CD14-positive monocyte (primary cell): Measurements from ENCODE around the gene EGFR. TPM values are rescaled to one million over a fixed set of nuclear protein-coding genes. Genes with fewer than 3 reads are reported as not detected.

ENCODE experiments used
- DNase-seq, 3 donors: peaks; one replicate each; pipeline ENCODE4 v3.0.0-alpha.2; 2011 to 2022
- H2AFZ ChIP-seq: 2 replicates; pipeline ENCODE4 v1.6.0; 2012; ENCODE audit warnings: mild to moderate bottlenecking, low read depth, low read length, inconsistent platforms; ENCODE audit not compliant: insufficient read depth, poor library complexity, severe bottlenecking
- H3K27ac ChIP-seq, 2 donors: 1 replicate in 1 of 2; 2 replicates in 1 of 2; pipeline ENCODE4 v1.5.1; 2012 to 2013; ENCODE audit warnings: low read length in 2 of 2, control low read depth in 1 of 2, inconsistent platforms in 1 of 2, low read depth in 1 of 2, mild to moderate bottlenecking in 1 of 2
- H3K27me3 ChIP-seq, 2 donors: one replicate each; pipeline versions ENCODE4 v1.6.0 to v1.6.1; 2011 to 2013; ENCODE audit warnings: low read length in 2 of 2; ENCODE audit not compliant: control insufficient read depth in 2 of 2, insufficient read depth in 2 of 2
- H3K36me3 ChIP-seq, 2 donors: replicated peaks in 1 of 2; 1 replicate in 1 of 2; 2 replicates in 1 of 2; pipeline versions ENCODE4 v1.5.1 to v1.6.1; 2012 to 2013; ENCODE audit warnings: low read length in 2 of 2, control low read depth in 1 of 2, inconsistent platforms in 1 of 2, mild to moderate bottlenecking in 1 of 2; ENCODE audit not compliant: insufficient read depth in 2 of 2, control insufficient read depth in 1 of 2
- H3K4me1 ChIP-seq, 2 donors: 1 replicate in 1 of 2; 2 replicates in 1 of 2; pipeline versions ENCODE4 v1.5.1 to v1.6.1; 2012 to 2013; ENCODE audit warnings: low read length in 2 of 2, control low read depth in 1 of 2, inconsistent platforms in 1 of 2, mild to moderate bottlenecking in 1 of 2, moderate library complexity in 1 of 2; ENCODE audit not compliant: insufficient read depth in 2 of 2, control insufficient read depth in 1 of 2
- H3K4me2 ChIP-seq: replicated peaks from 2 replicates; pipeline ENCODE3; 2012; ENCODE audit warnings: low read length, moderate library complexity, mild to moderate bottlenecking; ENCODE audit not compliant: poor library complexity, severe bottlenecking; ENCODE audit errors: extremely low read depth
- H3K4me3 ChIP-seq, 3 experiments: fragments of 200-600 bp in 1 of 3; sonication (generic) in 1 of 3; replicated peaks in 1 of 3; 1 replicate in 2 of 3; 2 replicates in 1 of 3; pipeline ENCODE4 v1.5.1; 2011 to 2013; ENCODE audit warnings: low read length in 3 of 3, mild to moderate bottlenecking in 3 of 3, control low read depth in 2 of 3, low read depth in 2 of 3, inconsistent platforms in 1 of 3, moderate library complexity in 1 of 3
- H3K79me2 ChIP-seq: 2 replicates; pipeline ENCODE4 v1.6.0; 2012; ENCODE audit warnings: mild to moderate bottlenecking, control low read depth, inconsistent platforms, low read length, moderate library complexity; ENCODE audit not compliant: insufficient read depth
- H3K9ac ChIP-seq: 2 replicates; pipeline ENCODE4 v1.6.0; 2017; ENCODE audit warnings: low read length, mild to moderate bottlenecking; ENCODE audit not compliant: insufficient read depth, poor library complexity, severe bottlenecking
- H3K9me3 ChIP-seq, 2 donors: replicated peaks in 1 of 2; 1 replicate in 1 of 2; 2 replicates in 1 of 2; pipeline versions ENCODE4 v1.5.1 to v1.6.1; 2012 to 2013; ENCODE audit warnings: low read length in 2 of 2, control low read depth in 1 of 2; ENCODE audit not compliant: control insufficient read depth in 1 of 2, insufficient read depth in 1 of 2
- H4K20me1 ChIP-seq: 2 replicates; pipeline ENCODE4 v1.6.0; 2012; ENCODE audit warnings: mild to moderate bottlenecking, low read length, control low read depth, moderate library complexity; ENCODE audit not compliant: insufficient read depth
- H3K27ac Mint-ChIP-seq, 7 donors: one replicate each; pipeline ENCODE4 v1.8.0; 2020; ENCODE audit warnings: mild to moderate bottlenecking in 7 of 7, mixed read lengths in 7 of 7, moderate library complexity in 6 of 7, inconsistent platforms in 2 of 7
- H3K27me3 Mint-ChIP-seq, 3 donors: one replicate each; pipeline ENCODE4 v1.8.0; 2021 to 2022; ENCODE audit warnings: low read depth in 3 of 3, mild to moderate bottlenecking in 3 of 3, mixed read lengths in 3 of 3, moderate library complexity in 3 of 3, inconsistent platforms in 1 of 3
- H3K36me3 Mint-ChIP-seq, 2 donors: one replicate each; pipeline ENCODE4 v1.8.0; 2020; ENCODE audit warnings: mixed read lengths in 2 of 2, inconsistent platforms in 1 of 2, mild to moderate bottlenecking in 1 of 2
- H3K4me1 Mint-ChIP-seq: one replicate; pipeline ENCODE4 v1.8.0; 2020; ENCODE audit warnings: mild to moderate bottlenecking, mixed read lengths
- H3K4me3 Mint-ChIP-seq, 2 donors: one replicate each; pipeline ENCODE4 v1.8.0; 2020; ENCODE audit warnings: mild to moderate bottlenecking in 2 of 2, mixed read lengths in 2 of 2, moderate library complexity in 1 of 2
- H3K9me3 Mint-ChIP-seq, 7 donors: one replicate each; pipeline ENCODE4 v1.8.0; 2020 to 2022; ENCODE audit warnings: mixed read lengths in 7 of 7, mild to moderate bottlenecking in 6 of 7, moderate library complexity in 6 of 7, inconsistent platforms in 2 of 7
- WGBS: methylation state at CpG from one replicate; pipeline ENCODE4 v1.1.5; 2013; ENCODE audit warnings: missing lambda C conversion rate; ENCODE audit not compliant: insufficient coverage; 5-methylcytosine and 5-hydroxymethylcytosine counted together
- intact Hi-C, 2 donors: fragments of 100-400 bp; cut with micrococcal nuclease; formaldehyde crosslinking; loops; one replicate each; pipeline versions ENCODE4 v1.15.0 to v1.15.1; 2023
- polyA plus RNA-seq, 3 donors: library from polyadenylated mRNA; depleted of rRNA in 1 of 3; unstranded in 2 of 3; stranded (reverse) in 1 of 3; fragments of 300-500 nt in 2 of 3; fragments of >200 nt in 1 of 3; fragmentation: Illumina TruSeq in 2 of 3; gene quantifications; 1 replicate in 2 of 3; 2 replicates in 1 of 3; pipeline ENCODE4 v1.2.3, GENCODE V29; 2012 to 2021
- TF ChIP-seq, protein P1 (sequence below): fragments of 200-600 bp; IDR thresholded peaks from one replicate; pipeline ENCODE4 v1.8.0; 2022; ENCODE audit warnings: antibody characterized with exemption, mild to moderate bottlenecking

The EGFR gene
- polyA plus RNA-seq, 3 donors, result not detected

- TF ChIP-seq, protein P1, sequence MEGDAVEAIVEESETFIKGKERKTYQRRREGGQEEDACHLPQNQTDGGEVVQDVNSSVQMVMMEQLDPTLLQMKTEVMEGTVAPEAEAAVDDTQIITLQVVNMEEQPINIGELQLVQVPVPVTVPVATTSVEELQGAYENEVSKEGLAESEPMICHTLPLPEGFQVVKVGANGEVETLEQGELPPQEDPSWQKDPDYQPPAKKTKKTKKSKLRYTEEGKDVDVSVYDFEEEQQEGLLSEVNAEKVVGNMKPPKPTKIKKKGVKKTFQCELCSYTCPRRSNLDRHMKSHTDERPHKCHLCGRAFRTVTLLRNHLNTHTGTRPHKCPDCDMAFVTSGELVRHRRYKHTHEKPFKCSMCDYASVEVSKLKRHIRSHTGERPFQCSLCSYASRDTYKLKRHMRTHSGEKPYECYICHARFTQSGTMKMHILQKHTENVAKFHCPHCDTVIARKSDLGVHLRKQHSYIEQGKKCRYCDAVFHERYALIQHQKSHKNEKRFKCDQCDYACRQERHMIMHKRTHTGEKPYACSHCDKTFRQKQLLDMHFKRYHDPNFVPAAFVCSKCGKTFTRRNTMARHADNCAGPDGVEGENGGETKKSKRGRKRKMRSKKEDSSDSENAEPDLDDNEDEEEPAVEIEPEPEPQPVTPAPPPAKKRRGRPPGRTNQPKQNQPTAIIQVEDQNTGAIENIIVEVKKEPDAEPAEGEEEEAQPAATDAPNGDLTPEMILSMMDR, result no peak
- Histone ChIP-seq H3K79me2 (no peaks in the 10 kb centered on the region), H3K27me3 (no peaks in the 10 kb centered on the region), H3K27ac (no peak overlapping the region), H3K4me1 (no peaks in the 10 kb centered on the region), H3K4me3 (no peak overlapping the region), H3K36me3 (no peaks in the 10 kb centered on the region), H3K4me2 (no peak overlapping the region), H4K20me1 (no peaks in the 10 kb centered on the region), H3K9ac (no peak overlapping the region), H3K9me3 (no peaks in the 10 kb centered on the region), H2AFZ (no peak overlapping the region)
- DNase-seq, result no peak
- H3K36me3 Mint-ChIP-seq, result no peaks in the 10 kb centered on the region
- WGBS, result 92% methylated on average over 23 of the region's 34 CpGs
- no peak overlapping the region for H3K27ac Mint-ChIP-seq
- H3K9me3 Mint-ChIP-seq, result peaks cover 0 to 4% (median 0%) of the 10 kb centered on the region in 7 donors
- H3K27me3 Mint-ChIP-seq, result no peaks in the 10 kb centered on the region
- no peak overlapping the region for H3K4me3 Mint-ChIP-seq
- no peaks in the 10 kb centered on the region for H3K4me1 Mint-ChIP-seq
- intact Hi-C loops, result no loop called here
These were observed 59.0 kb downstream of the EGFR start for GRCh38 chr7:55077561-55078410.

- H3K36me3 Mint-ChIP-seq, result no peaks in the 10 kb centered on the region
- Histone ChIP-seq H3K27ac (no peak overlapping the region), H3K9ac (no peak overlapping the region), H3K4me3 (no peak overlapping the region), H3K4me1 (no peaks in the 10 kb centered on the region), H3K79me2 (no peaks in the 10 kb centered on the region), H3K27me3 (no peaks in the 10 kb centered on the region), H3K9me3 (no peaks in the 10 kb centered on the region), H4K20me1 (no peaks in the 10 kb centered on the region), H3K4me2 (no peak overlapping the region), H3K36me3 (no peaks in the 10 kb centered on the region), H2AFZ (no peak overlapping the region)
- no peak overlapping the region for H3K4me3 Mint-ChIP-seq
- H3K4me1 Mint-ChIP-seq, result no peaks in the 10 kb centered on the region
- WGBS, result 82% methylated on average over 34 of the region's 42 CpGs
- TF ChIP-seq, protein P1, result no peak
- no peak overlapping the region for H3K27ac Mint-ChIP-seq
- H3K27me3 Mint-ChIP-seq, result no peaks in the 10 kb centered on the region
- no peak for DNase-seq
- H3K9me3 Mint-ChIP-seq, result peaks cover 0 to 4% (median 0%) of the 10 kb centered on the region in 7 donors
- intact Hi-C loops, result no loop called here
These were observed 59.9 kb downstream of the EGFR start for GRCh38 chr7:55078465-55079372.
